Measurements from ENCODE around the gene ZNF423.

DNA sequence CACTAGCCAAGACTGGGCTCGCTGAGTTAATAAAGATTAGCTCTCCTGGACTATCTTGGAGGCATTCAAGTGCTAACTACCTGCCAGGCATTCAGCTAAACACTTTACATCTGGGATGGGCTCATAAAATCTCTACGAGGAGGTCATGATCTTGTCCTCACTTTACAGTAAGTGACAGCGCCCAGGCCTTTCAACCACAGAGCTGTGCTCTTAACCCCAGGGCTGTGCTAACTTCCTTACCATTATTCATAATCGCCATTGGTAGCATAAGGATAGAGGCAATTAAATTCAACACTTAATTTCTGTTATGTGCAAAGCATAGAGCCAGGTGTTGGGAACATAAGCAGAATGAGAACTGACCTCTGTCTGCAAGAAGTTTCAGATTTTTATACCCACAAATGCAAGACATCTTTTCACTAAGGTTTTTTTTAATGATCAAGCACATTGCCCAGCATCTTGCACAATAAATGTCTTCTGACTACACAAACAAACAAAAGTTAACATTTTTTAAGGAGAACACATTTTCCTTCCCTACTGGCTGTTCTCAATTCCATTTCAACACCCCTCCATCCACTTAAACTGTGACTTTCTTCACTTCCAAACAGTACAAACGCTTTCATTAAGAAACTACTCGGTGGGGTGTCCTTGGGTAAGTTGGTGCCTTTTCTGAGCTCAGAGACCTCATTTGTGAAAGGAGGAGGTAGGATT is 310.0 kb downstream of the ZNF423 start:
- TF ChIP-seq CTCF (IDR thresholded peaks at IDR 0.05): no peak
- TF ChIP-seq POLR2A (IDR thresholded peaks at IDR 0.05): no peak

Measured in Peyer's patch (tissue), 4 donors.